ENCODE results near the gene AKR7A2. TPM values are rescaled to one million over a fixed set of nuclear protein-coding genes. Genes with fewer than 3 reads are reported as not detected.

AKR7A2 gene
- total and polyA plus RNA-seq, 9 of the 15 experiments (the other 6 are each of a cell fraction or from before 2014, with no cell fraction given): 2.0 to 78.4 (median 49.4) TPM

GRCh38 chr1:19312782-19313635 lies 1.1 kb upstream of the AKR7A2 start (continued):
- TF ChIP-seq ZNF518B (CRISPR knock-in tag; IDR thresholded peaks at IDR 0.05) (no peak), RBM39 (optimal IDR thresholded peaks at IDR 0.05; ENCODE audit: low read depth, low read length) (peak; percentile 75), KAT8 (IDR thresholded peaks at IDR 0.05; ENCODE audit: low read depth) (no peak), USF2 (CRISPR knock-in tag; IDR thresholded peaks at IDR 0.05) (no peak), CREB3 (tag; conservative IDR thresholded peaks at IDR 0.05; ENCODE audit: low read depth) (no peak), CHD4 (IDR thresholded peaks at IDR 0.05; ENCODE audit: insufficient read depth, insufficient replicate concordance, low read depth, low read length, poor library complexity, severe bottlenecking) (no peak), CHD1 (IDR thresholded peaks at IDR 0.05; ENCODE audit: low read length) (peak; percentile 24), TFAM (CRISPR knock-in tag; conservative IDR thresholded peaks at IDR 0.05) (no peak), ZNF41 (CRISPR knock-in tag; conservative IDR thresholded peaks at IDR 0.05) (no peak), MLLT1 (IDR thresholded peaks at IDR 0.05) (peak; percentile 58 to 82; a peak in 3 of 4 replicates), ELF2 (CRISPR knock-in tag; IDR thresholded peaks at IDR 0.05) (no peak), CAMTA2 (CRISPR knock-in tag; conservative IDR thresholded peaks at IDR 0.05) (no peak), PHB (CRISPR knock-in tag; IDR thresholded peaks at IDR 0.05) (no peak), CBX3 (IDR thresholded peaks at IDR 0.05; ENCODE audit: borderline replicate concordance in 1 of 2, low read length in 2 of 2) (no peak), THAP7 (CRISPR knock-in tag; IDR thresholded peaks at IDR 0.05) (no peak), HNRNPK (IDR thresholded peaks at IDR 0.05; ENCODE audit: low read depth, low read length, poor library complexity, severe bottlenecking) (no peak), HDAC8 (tag; IDR thresholded peaks at IDR 0.05) (no peak), ILK (tag; IDR thresholded peaks at IDR 0.05; ENCODE audit: borderline replicate concordance, low read depth) (no peak), ZNF175 (CRISPR knock-in tag; IDR thresholded peaks at IDR 0.05; ENCODE audit: low read depth) (0 out of 2 replicates have a peak, but pooled peaks have one; percentile 2)

All from K562 (cell line).